Fibroblast of pulmonary artery (primary cell): Measurements from ENCODE around the gene OR10H1.

Source experiments
- DNase-seq: peaks from one replicate; pipeline ENCODE4 v3.0.0-alpha.2; 2010; ENCODE audit warnings: low read depth
- H3K4me3 ChIP-seq: replicated peaks from 2 replicates; pipeline ENCODE4 v1.5.1; 2011; ENCODE audit warnings: low read depth, mild to moderate bottlenecking, control low read depth, low read length, moderate library complexity
- CTCF ChIP-seq: IDR thresholded peaks from 2 replicates; pipeline ENCODE4 v1.5.1; 2011; ENCODE audit warnings: mild to moderate bottlenecking, control low read depth, low read length, inconsistent platforms; ENCODE audit errors: missing control alignments

OR10H1 gene

DNA sequence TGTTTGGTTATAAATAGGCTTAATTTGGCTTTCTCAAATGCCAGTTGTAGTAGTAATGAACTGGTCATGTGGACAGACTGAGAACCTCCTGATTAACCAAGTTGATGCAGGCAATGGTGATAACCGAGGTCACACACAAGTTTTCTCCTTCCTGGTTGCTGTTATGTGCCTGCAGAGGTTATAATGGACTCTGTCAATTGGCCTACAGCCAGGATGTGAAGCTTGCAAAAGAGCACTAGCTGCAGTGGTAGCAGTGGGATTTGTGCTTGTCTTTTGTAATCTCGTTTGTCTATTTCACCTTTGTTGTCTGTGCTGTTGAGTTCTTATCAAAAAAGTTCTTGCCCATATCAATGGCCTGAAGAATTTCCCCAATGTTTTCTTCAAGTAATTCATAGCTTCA lies 57.1 kb downstream of the OR10H1 start:
- TF ChIP-seq CTCF: no peak
- no peak for DNase-seq
- no peak overlapping the region for H3K4me3 ChIP-seq
